Neural cell (in vitro differentiated cells): ENCODE measurements around the gene CD177.

Experiments used
- EZH2 ChIP-seq: fragments of 200-600, 300-800 bp; shearing (Covaris generic), sonication (generic); IDR thresholded peaks from 2 replicates; pipeline ENCODE4 v1.6.1; 2014; ENCODE audit warnings: antibody characterized with exemption, low read length, borderline replicate concordance, mild to moderate bottlenecking; ENCODE audit not compliant: insufficient read depth, poor library complexity, severe bottlenecking
- MXI1 ChIP-seq: fragments of 450-650 bp; conservative IDR thresholded peaks from 2 replicates; pipeline ENCODE4 v1.6.1; 2014; ENCODE audit warnings: antibody characterized with exemption, mild to moderate bottlenecking; ENCODE audit not compliant: poor library complexity, severe bottlenecking
- SMC3 ChIP-seq: fragments of 450-650 bp; conservative IDR thresholded peaks from 2 replicates; pipeline ENCODE4 v1.6.1; 2014; ENCODE audit warnings: antibody characterized with exemption, mild to moderate bottlenecking, moderate library complexity; ENCODE audit not compliant: poor library complexity
- TF ChIP-seq, protein P1 (sequence below): IDR thresholded peaks from 2 replicates; pipeline ENCODE4 v1.6.1; 2012; ENCODE audit warnings: borderline replicate concordance
- TF ChIP-seq, protein P2 (sequence below): fragments of 450-650 bp; IDR thresholded peaks from 2 replicates; pipeline ENCODE4 v1.5.1; 2014; ENCODE audit warnings: antibody characterized with exemption, mild to moderate bottlenecking, moderate library complexity; ENCODE audit not compliant: poor library complexity, severe bottlenecking

DNA sequence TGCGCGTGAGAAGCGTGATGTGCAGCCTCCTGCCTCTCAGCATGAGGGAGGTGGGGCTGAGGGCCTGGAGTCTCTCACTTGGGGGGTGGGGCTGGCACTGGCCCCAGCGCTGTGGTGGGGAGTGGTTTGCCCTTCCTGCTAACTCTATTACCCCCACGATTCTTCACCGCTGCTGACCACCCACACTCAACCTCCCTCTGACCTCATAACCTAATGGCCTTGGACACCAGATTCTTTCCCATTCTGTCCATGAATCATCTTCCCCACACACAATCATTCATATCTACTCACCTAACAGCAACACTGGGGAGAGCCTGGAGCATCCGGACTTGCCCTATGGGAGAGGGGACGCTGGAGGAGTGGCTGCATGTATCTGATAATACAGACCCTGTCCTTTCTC, 8.7 kb downstream of the CD177 start:
- TF ChIP-seq, protein P1, sequence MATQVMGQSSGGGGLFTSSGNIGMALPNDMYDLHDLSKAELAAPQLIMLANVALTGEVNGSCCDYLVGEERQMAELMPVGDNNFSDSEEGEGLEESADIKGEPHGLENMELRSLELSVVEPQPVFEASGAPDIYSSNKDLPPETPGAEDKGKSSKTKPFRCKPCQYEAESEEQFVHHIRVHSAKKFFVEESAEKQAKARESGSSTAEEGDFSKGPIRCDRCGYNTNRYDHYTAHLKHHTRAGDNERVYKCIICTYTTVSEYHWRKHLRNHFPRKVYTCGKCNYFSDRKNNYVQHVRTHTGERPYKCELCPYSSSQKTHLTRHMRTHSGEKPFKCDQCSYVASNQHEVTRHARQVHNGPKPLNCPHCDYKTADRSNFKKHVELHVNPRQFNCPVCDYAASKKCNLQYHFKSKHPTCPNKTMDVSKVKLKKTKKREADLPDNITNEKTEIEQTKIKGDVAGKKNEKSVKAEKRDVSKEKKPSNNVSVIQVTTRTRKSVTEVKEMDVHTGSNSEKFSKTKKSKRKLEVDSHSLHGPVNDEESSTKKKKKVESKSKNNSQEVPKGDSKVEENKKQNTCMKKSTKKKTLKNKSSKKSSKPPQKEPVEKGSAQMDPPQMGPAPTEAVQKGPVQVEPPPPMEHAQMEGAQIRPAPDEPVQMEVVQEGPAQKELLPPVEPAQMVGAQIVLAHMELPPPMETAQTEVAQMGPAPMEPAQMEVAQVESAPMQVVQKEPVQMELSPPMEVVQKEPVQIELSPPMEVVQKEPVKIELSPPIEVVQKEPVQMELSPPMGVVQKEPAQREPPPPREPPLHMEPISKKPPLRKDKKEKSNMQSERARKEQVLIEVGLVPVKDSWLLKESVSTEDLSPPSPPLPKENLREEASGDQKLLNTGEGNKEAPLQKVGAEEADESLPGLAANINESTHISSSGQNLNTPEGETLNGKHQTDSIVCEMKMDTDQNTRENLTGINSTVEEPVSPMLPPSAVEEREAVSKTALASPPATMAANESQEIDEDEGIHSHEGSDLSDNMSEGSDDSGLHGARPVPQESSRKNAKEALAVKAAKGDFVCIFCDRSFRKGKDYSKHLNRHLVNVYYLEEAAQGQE = no peak
- no peak for TF ChIP-seq MXI1
- TF ChIP-seq, protein P2, sequence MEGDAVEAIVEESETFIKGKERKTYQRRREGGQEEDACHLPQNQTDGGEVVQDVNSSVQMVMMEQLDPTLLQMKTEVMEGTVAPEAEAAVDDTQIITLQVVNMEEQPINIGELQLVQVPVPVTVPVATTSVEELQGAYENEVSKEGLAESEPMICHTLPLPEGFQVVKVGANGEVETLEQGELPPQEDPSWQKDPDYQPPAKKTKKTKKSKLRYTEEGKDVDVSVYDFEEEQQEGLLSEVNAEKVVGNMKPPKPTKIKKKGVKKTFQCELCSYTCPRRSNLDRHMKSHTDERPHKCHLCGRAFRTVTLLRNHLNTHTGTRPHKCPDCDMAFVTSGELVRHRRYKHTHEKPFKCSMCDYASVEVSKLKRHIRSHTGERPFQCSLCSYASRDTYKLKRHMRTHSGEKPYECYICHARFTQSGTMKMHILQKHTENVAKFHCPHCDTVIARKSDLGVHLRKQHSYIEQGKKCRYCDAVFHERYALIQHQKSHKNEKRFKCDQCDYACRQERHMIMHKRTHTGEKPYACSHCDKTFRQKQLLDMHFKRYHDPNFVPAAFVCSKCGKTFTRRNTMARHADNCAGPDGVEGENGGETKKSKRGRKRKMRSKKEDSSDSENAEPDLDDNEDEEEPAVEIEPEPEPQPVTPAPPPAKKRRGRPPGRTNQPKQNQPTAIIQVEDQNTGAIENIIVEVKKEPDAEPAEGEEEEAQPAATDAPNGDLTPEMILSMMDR = no peak
- no peak for TF ChIP-seq SMC3
- no peak for TF ChIP-seq EZH2
